SKM-1 treated with dmso at 0.1 percent for 144 hours (cell line): Measurements from ENCODE around the gene CLEC19A.

Source experiments
- DNase-seq: peaks from one replicate; lab custom pipeline; 2025; ENCODE audit not compliant: unreplicated experiment; lab: John Stamatoyannopoulos, UW

CLEC19A gene

GRCh38 chr16:19284207-19284606 lies 1.3 kb upstream of the CLEC19A start:
- no peak for DNase-seq

GRCh38 chr16:19286827-19287226 lies 1.3 kb downstream of the CLEC19A start:
- DNase-seq, result no peak

- no peak for DNase-seq
These were observed 1.7 kb downstream of the CLEC19A start for GRCh38 chr16:19287241-19287640.

- DNase-seq, result no peak
These were observed 3.6 kb downstream of the CLEC19A start for GRCh38 chr16:19288872-19289799.

GRCh38 chr16:19289811-19290485 lies 4.4 kb downstream of the CLEC19A start:
- DNase-seq, result no peak

- DNase-seq, result no peak
These were observed 5.3 kb downstream of the CLEC19A start for GRCh38 chr16:19290860-19291259.

- no peak for DNase-seq
These were observed 5.9 kb downstream of the CLEC19A start for GRCh38 chr16:19291475-19291874.

GRCh38 chr16:19292186-19292585 lies 6.7 kb downstream of the CLEC19A start:
- DNase-seq, result no peak

GRCh38 chr16:19294156-19294649 lies 8.7 kb downstream of the CLEC19A start:
- peak; percentile 94 for DNase-seq

GRCh38 chr16:19295393-19295792 lies 9.9 kb downstream of the CLEC19A start:
- no peak for DNase-seq

- DNase-seq, result no peak
These were observed 11.9 kb downstream of the CLEC19A start for GRCh38 chr16:19297454-19297853.

GRCh38 chr16:19299565-19299964 lies 14.0 kb downstream of the CLEC19A start:
- DNase-seq, result no peak

- DNase-seq, result no peak
These were observed 16.4 kb downstream of the CLEC19A start for GRCh38 chr16:19301931-19302330.

GRCh38 chr16:19304750-19305149 lies 19.2 kb downstream of the CLEC19A start:
- peak; percentile 23 for DNase-seq

- DNase-seq, result no peak
These were observed 19.9 kb downstream of the CLEC19A start for GRCh38 chr16:19305443-19305842.

- DNase-seq, result no peak
These were observed 22.2 kb downstream of the CLEC19A start for GRCh38 chr16:19307587-19308241.

- no peak for DNase-seq
These were observed 22.9 kb downstream of the CLEC19A start for GRCh38 chr16:19308392-19308791.

- no peak for DNase-seq
These were observed 23.6 kb downstream of the CLEC19A start for GRCh38 chr16:19309178-19309577.

- no peak for DNase-seq
These were observed 29.3 kb downstream of the CLEC19A start for GRCh38 chr16:19314718-19315425.

GRCh38 chr16:19315889-19316433 lies 30.4 kb downstream of the CLEC19A start:
- no peak for DNase-seq

GRCh38 chr16:19316846-19317245 lies 31.3 kb downstream of the CLEC19A start:
- DNase-seq, result no peak
